Kidney epithelial cell (primary cell): ENCODE results near the gene STIMATE. TPM values are rescaled to one million over a fixed set of nuclear protein-coding genes. Genes with fewer than 3 reads are reported as not detected.

Experiments
- DNase-seq: peaks from one replicate; pipeline ENCODE4 v3.0.0-alpha.2; 2010; ENCODE audit warnings: low read depth
- H3K27me3 ChIP-seq: 2 replicates; pipeline ENCODE4 v1.6.0; 2011; ENCODE audit warnings: low read length; ENCODE audit not compliant: control insufficient read depth, insufficient read depth
- H3K36me3 ChIP-seq: 2 replicates; pipeline ENCODE4 v1.5.1; 2011; ENCODE audit warnings: low read length; ENCODE audit not compliant: control insufficient read depth, insufficient read depth
- H3K4me3 ChIP-seq: 2 replicates; pipeline ENCODE4 v1.5.1; 2011; ENCODE audit warnings: low read depth, mild to moderate bottlenecking, control low read depth, low read length
- total RNA-seq: library from RNA; depleted of rRNA; stranded (reverse); fragments of >200 nt; gene quantifications from 2 replicates; pipeline ENCODE4 v1.2.3, GENCODE V29; 2015
- TF ChIP-seq, protein P1 (sequence below): IDR thresholded peaks from 2 replicates; pipeline ENCODE4 v1.5.1; 2011; ENCODE audit warnings: mild to moderate bottlenecking, moderate library complexity, low read length, control low read depth, inconsistent platforms; ENCODE audit not compliant: insufficient read depth, poor library complexity, severe bottlenecking

The STIMATE gene
- total RNA-seq, 1 donor from 2014 or later, result 15.2 TPM

DNA sequence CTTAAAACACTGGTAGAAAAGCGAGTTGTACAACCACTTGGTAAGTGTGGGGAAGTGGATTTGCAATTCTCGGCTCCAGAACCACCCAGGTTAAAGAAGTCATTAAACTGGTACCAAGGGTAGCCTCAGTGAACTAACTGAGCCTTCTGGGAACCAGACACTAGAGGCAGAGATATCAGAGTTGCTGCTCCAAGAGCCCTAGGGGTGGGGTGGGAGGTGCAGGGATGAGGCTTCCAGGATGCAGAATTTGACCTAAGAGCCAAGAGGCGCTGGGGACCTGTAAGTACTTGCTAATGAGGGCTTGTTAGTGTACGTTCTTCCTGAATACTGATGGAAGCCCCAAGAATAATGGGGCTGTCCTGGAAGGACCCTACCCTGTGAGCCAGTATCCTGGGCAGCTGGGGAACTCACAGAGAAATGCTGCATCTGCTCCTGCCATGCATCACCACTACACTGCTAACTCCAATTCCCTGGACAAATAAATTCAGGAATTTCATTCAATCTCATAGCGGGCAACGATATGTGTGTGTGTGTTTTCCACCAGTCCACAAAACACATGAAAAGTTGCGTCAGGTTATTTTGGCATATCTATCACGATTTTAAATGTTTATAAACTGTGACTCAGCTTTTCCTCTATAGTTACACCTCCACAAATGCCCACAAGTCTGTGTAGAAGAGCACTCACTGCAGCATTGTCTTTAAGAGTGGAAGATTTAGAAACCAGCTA, 23.8 kb downstream of the STIMATE start:
- H3K4me3 ChIP-seq, result no peak overlapping the region
- DNase-seq, result no peak
- TF ChIP-seq, protein P1, sequence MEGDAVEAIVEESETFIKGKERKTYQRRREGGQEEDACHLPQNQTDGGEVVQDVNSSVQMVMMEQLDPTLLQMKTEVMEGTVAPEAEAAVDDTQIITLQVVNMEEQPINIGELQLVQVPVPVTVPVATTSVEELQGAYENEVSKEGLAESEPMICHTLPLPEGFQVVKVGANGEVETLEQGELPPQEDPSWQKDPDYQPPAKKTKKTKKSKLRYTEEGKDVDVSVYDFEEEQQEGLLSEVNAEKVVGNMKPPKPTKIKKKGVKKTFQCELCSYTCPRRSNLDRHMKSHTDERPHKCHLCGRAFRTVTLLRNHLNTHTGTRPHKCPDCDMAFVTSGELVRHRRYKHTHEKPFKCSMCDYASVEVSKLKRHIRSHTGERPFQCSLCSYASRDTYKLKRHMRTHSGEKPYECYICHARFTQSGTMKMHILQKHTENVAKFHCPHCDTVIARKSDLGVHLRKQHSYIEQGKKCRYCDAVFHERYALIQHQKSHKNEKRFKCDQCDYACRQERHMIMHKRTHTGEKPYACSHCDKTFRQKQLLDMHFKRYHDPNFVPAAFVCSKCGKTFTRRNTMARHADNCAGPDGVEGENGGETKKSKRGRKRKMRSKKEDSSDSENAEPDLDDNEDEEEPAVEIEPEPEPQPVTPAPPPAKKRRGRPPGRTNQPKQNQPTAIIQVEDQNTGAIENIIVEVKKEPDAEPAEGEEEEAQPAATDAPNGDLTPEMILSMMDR, result no peak

DNA sequence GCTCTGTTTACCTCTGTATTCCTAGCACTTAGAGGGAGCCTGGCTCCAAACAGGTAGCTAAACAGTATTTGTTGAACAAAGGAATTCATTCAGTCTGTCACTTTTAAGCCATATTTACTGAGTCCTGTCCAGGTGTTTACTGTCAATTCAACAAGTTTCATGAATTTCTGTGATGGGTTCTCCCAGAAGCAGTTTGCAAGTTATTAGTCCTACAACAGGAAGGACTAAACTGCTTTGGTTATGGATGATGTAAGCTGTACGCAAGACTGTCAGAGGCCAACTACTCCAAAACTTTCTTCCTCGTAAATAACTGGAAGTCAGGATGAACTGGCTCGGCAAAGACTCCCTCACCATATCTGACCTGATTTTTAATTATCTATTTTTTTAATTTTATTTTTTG, 25.1 kb downstream of the STIMATE start:
- DNase-seq, result no peak
- Histone ChIP-seq H3K36me3 (no peaks in the 10 kb centered on the region), H3K27me3 (no peaks in the 10 kb centered on the region), H3K4me3 (no peak overlapping the region)
- TF ChIP-seq, protein P1, result no peak

More for the DNA sequence above, 23.8 kb downstream of the STIMATE start:
- H3K36me3 ChIP-seq, result no peaks in the 10 kb centered on the region
- no peaks in the 10 kb centered on the region for H3K27me3 ChIP-seq

DNA sequence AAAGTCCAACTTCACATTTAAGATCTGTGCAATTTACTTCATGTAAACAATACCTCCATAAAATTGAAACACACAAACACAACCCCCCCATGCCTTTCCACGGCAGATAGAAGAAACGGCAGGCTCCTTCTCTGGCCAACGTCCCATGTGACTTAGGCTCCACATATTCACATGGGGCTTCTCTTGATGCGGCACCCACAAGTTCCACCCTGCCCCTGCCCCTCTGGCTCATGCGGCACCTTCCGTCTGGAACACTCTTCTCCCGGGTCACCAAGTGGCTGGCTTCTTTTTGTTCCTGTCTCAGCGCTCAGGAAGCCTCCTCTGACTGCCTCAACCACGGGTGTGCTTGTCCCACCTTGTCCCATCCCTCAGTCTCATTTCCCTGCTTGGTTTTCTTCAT, 25.6 kb downstream of the STIMATE start:
- H3K4me3 ChIP-seq, result no peak overlapping the region
- no peaks in the 10 kb centered on the region for H3K27me3 ChIP-seq
- TF ChIP-seq, protein P1, result no peak
- no peaks in the 10 kb centered on the region for H3K36me3 ChIP-seq
- DNase-seq, result no peak

DNA sequence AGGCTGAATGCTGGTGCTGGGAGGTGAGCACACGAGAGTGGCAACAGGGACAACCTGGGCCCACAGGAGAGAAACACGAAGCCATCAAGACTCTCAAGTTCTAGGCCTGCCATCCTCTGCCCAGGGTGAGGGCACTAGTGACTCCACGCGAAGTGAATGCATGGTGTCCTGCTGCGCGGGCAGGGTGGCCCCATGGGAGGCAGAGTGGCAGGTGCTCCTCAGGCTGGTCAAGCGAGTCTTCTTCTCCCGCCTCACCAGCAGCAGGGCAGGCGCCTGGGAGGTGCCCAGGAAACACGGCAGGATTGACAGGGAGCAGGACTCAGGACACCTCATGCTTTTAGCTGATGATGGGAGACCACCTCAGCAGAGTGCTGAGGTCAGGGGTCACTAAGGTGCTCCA, 26.9 kb downstream of the STIMATE start:
- no peaks in the 10 kb centered on the region for H3K27me3 ChIP-seq
- H3K4me3 ChIP-seq, result no peak overlapping the region
- DNase-seq, result no peak
- H3K36me3 ChIP-seq, result no peaks in the 10 kb centered on the region
- TF ChIP-seq, protein P1, result no peak

DNA sequence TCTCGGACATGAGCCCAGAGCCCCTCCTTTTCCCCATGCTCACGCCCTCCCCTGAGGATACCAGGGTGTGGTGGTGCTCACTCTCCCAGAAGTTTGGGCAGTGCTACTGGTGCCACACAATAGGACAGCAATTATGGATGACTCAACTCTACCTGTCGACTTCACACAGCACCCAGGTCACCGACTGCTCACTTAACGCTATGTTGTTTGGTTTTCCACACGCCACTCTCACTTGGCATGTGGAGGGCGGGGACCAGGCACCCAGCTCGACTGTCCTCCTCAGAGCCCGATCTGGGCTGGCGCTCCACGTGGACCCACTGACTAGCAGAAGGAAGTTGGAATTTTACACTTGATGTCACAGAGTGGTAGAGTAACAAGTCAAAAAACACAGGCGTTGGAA, 30.9 kb downstream of the STIMATE start:
- H3K4me3 ChIP-seq, result no peak overlapping the region
- no peaks in the 10 kb centered on the region for H3K27me3 ChIP-seq
- TF ChIP-seq, protein P1, result no peak
- H3K36me3 ChIP-seq, result no peaks in the 10 kb centered on the region
- no peak for DNase-seq

DNA sequence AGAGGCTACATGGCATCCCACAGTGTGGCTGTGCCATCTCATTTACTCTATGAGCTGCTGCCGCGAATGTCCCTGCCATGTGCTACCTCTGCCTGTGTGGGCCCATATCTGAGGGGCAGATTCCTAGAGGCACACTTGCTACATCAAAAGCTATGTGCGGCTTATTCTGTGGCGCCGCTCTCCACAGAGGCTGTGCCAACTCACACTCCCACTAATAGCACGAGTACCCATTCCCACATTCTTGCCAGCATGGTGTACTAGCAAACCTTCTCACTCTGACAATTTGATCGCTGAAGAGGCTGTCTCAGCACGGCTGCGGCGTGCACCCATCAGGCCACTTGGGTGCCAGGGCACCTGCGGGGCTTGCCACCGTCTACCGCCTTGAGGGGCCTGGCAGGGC, 31.4 kb downstream of the STIMATE start:
- Histone ChIP-seq H3K27me3 (no peaks in the 10 kb centered on the region), H3K4me3 (no peak overlapping the region), H3K36me3 (no peaks in the 10 kb centered on the region)
- no peak for DNase-seq
- TF ChIP-seq, protein P1, result no peak
